Neuronal stem cell (in vitro differentiated cells): ENCODE data around the gene PLA2G2E.

ENCODE experiments used
- DNase-seq: peaks from one replicate; pipeline ENCODE4 v3.0.0-alpha.2; 2013; ENCODE audit warnings: low spot score
- H2AFZ ChIP-seq: one replicate; pipeline ENCODE4 v1.6.1; 2013; ENCODE audit warnings: mild to moderate bottlenecking, low read length, inconsistent platforms
- H2AK5ac ChIP-seq: 2 replicates; pipeline ENCODE4 v1.6.1; 2013; ENCODE audit warnings: low read depth, mild to moderate bottlenecking, inconsistent platforms, low read length, moderate library complexity, mixed read lengths
- H2BK120ac ChIP-seq: 2 replicates; pipeline ENCODE4 v1.6.1; 2013; ENCODE audit warnings: low read depth, mild to moderate bottlenecking, inconsistent platforms, low read length, moderate library complexity, mixed read lengths
- H2BK12ac ChIP-seq: one replicate; pipeline ENCODE4 v1.6.1; 2013; ENCODE audit warnings: low read length, inconsistent platforms
- H2BK15ac ChIP-seq: 2 replicates; pipeline ENCODE4 v1.6.1; 2013; ENCODE audit warnings: mild to moderate bottlenecking, low read length, inconsistent platforms, mixed read lengths
- H2BK5ac ChIP-seq: one replicate; pipeline ENCODE4 v1.6.1; 2013; ENCODE audit warnings: inconsistent platforms, mild to moderate bottlenecking, low read length, moderate library complexity
- H3K14ac ChIP-seq: one replicate; pipeline ENCODE4 v1.6.1; 2013; ENCODE audit warnings: low read length, inconsistent platforms
- H3K18ac ChIP-seq: 2 replicates; pipeline ENCODE4 v1.6.1; 2013; ENCODE audit warnings: low read length, inconsistent platforms
- H3K23ac ChIP-seq: 2 replicates; pipeline ENCODE4 v1.6.1; 2013; ENCODE audit warnings: low read depth, mild to moderate bottlenecking, mixed read lengths, low read length, inconsistent platforms; ENCODE audit not compliant: poor library complexity
- H3K27ac ChIP-seq: replicated peaks from 3 replicates; pipeline ENCODE4 v1.5.1; 2013; ENCODE audit warnings: low read length, inconsistent platforms
- H3K27me3 ChIP-seq, 3 experiments: 2 replicates each; pipeline ENCODE4 v1.6.1; 2013; ENCODE audit warnings: low read length in 3 of 3, mild to moderate bottlenecking in 2 of 3, inconsistent platforms in 1 of 3, low read depth in 1 of 3, mixed read lengths in 1 of 3, moderate library complexity in 1 of 3; ENCODE audit not compliant: control insufficient read depth in 3 of 3, insufficient read depth in 3 of 3
- H3K36me3 ChIP-seq, 2 donors: replicated peaks in 1 of 2; 2 replicates each; pipeline ENCODE4 v1.6.1; 2013; ENCODE audit warnings: low read length in 2 of 2; ENCODE audit not compliant: control insufficient read depth in 2 of 2, insufficient read depth in 2 of 2
- H3K4ac ChIP-seq: 2 replicates; pipeline ENCODE4 v1.6.1; 2013; ENCODE audit warnings: inconsistent platforms, mild to moderate bottlenecking, low read length, moderate library complexity
- H3K4me1 ChIP-seq, 2 donors: 1 replicate in 1 of 2; 2 replicates in 1 of 2; pipeline ENCODE4 v1.6.1; 2013; ENCODE audit warnings: low read length in 2 of 2, low read depth in 1 of 2; ENCODE audit not compliant: control insufficient read depth in 2 of 2, insufficient read depth in 1 of 2
- H3K4me2 ChIP-seq: one replicate; pipeline ENCODE4 v1.6.1; 2013; ENCODE audit warnings: mild to moderate bottlenecking, low read length, inconsistent platforms; ENCODE audit not compliant: insufficient read depth, poor library complexity, severe bottlenecking
- H3K4me3 ChIP-seq, 2 donors: 2 replicates each; pipeline ENCODE4 v1.5.1; 2013; ENCODE audit warnings: low read length in 2 of 2, mild to moderate bottlenecking in 2 of 2, inconsistent platforms in 1 of 2, moderate library complexity in 1 of 2
- H3K79me1 ChIP-seq: one replicate; pipeline ENCODE4 v1.6.1; 2013; ENCODE audit warnings: low read depth, mild to moderate bottlenecking, inconsistent platforms, low read length, moderate library complexity
- H3K9ac ChIP-seq: one replicate; pipeline ENCODE4 v1.6.1; 2013; ENCODE audit warnings: mild to moderate bottlenecking, low read depth, low read length, inconsistent platforms; ENCODE audit not compliant: poor library complexity
- H3K9me3 ChIP-seq, 2 donors: replicated peaks in 1 of 2; 2 replicates each; pipeline versions ENCODE3 to v1.6.1; 2013; ENCODE audit warnings: low read length in 2 of 2, mild to moderate bottlenecking in 2 of 2, inconsistent platforms in 1 of 2, low read depth in 1 of 2, mixed read lengths in 1 of 2, moderate library complexity in 1 of 2; ENCODE audit not compliant: control insufficient read depth in 2 of 2, insufficient read depth in 1 of 2
- H4K8ac ChIP-seq: one replicate; pipeline ENCODE4 v1.6.1; 2013; ENCODE audit warnings: low read depth, mild to moderate bottlenecking, inconsistent platforms, low read length, moderate library complexity
- H4K91ac ChIP-seq: one replicate; pipeline ENCODE4 v1.6.1; 2013; ENCODE audit warnings: low read length, low read depth, mild to moderate bottlenecking, inconsistent platforms; ENCODE audit not compliant: poor library complexity
- WGBS, 2 donors: extraction: QIAGEN DNeasy Blood & Tissue Kit; methylation state at CpG; one replicate each; pipeline ENCODE4 v1.1.7; 2013; ENCODE audit warnings: missing lambda C conversion rate in 2 of 2, mixed read lengths in 1 of 2; ENCODE audit not compliant: insufficient read length in 2 of 2, insufficient replicate concordance in 1 of 2; ENCODE audit errors: extremely low coverage in 2 of 2; 5-methylcytosine and 5-hydroxymethylcytosine counted together

Gene PLA2G2E

DNA sequence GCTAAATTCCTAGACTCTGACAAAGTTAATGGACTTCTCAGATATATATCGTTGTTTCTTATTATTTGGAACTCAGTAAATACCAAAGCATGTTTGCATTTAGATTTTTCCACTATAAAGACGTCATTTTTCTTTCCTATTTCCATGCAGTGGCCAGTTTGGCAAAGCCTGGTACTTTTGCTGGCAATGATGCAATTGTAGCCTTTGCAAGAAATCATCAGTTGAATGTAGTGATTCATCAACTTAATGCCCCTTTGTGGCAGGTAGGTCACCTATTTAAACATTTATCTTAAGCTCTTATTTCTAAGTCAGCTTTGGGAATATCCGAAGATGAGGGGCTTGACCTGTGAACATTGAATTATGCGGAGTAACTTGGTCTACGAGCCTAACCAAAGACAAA lies 29.2 kb downstream of the PLA2G2E start:
- no peak overlapping the region for H4K8ac ChIP-seq
- no peaks in the 10 kb centered on the region for H3K4me1 ChIP-seq
- H3K27ac ChIP-seq, result no peak overlapping the region
- WGBS, 2 donors, result no CpG with 5 or more reads among the region's 5 CpGs
- H2BK120ac ChIP-seq, result no peak overlapping the region
- no peak overlapping the region for H3K14ac ChIP-seq
- no peak overlapping the region for H2BK5ac ChIP-seq
- DNase-seq, result no peak
- no peak overlapping the region for H3K4me3 ChIP-seq
- no peaks in the 10 kb centered on the region for H3K79me1 ChIP-seq
- H4K91ac ChIP-seq, result no peak overlapping the region
- no peak overlapping the region for H3K4ac ChIP-seq
- no peak overlapping the region for H3K23ac ChIP-seq
- H3K18ac ChIP-seq, result no peak overlapping the region
- H3K9me3 ChIP-seq, result no peaks in the 10 kb centered on the region
- H2BK15ac ChIP-seq, result no peak overlapping the region
- no peak overlapping the region for H2AFZ ChIP-seq
- H3K27me3 ChIP-seq, result no peaks in the 10 kb centered on the region
- H3K4me2 ChIP-seq, result no peak overlapping the region
- no peak overlapping the region for H2BK12ac ChIP-seq
- peaks cover 29 to 96% of the 10 kb centered on the region in 2 donors for H3K36me3 ChIP-seq
- H3K9ac ChIP-seq, result no peak overlapping the region
- no peak overlapping the region for H2AK5ac ChIP-seq

GRCh38 chr1:19893687-19894086 lies 29.7 kb downstream of the PLA2G2E start:
- H3K9ac ChIP-seq, result no peak overlapping the region
- no peak overlapping the region for H4K91ac ChIP-seq
- DNase-seq, result no peak
- H3K14ac ChIP-seq, result no peak overlapping the region
- no peak overlapping the region for H3K27ac ChIP-seq
- no peak overlapping the region for H3K23ac ChIP-seq
- H3K4me3 ChIP-seq, result no peak overlapping the region
- no peak overlapping the region for H2BK120ac ChIP-seq
- H3K4ac ChIP-seq, result no peak overlapping the region
- no peak overlapping the region for H3K18ac ChIP-seq
- H2BK5ac ChIP-seq, result no peak overlapping the region
- H3K79me1 ChIP-seq, result no peaks in the 10 kb centered on the region
- no peaks in the 10 kb centered on the region for H3K4me1 ChIP-seq
- H3K9me3 ChIP-seq, result no peaks in the 10 kb centered on the region
- no peak overlapping the region for H2AFZ ChIP-seq
- WGBS, 2 donors, result no CpG with 5 or more reads among the region's 3 CpGs
- no peak overlapping the region for H4K8ac ChIP-seq
- peaks cover 26 to 90% of the 10 kb centered on the region in 2 donors for H3K36me3 ChIP-seq
- no peak overlapping the region for H2BK12ac ChIP-seq
- no peak overlapping the region for H3K4me2 ChIP-seq
- H3K27me3 ChIP-seq, result no peaks in the 10 kb centered on the region
- no peak overlapping the region for H2AK5ac ChIP-seq
- H2BK15ac ChIP-seq, result no peak overlapping the region

DNA sequence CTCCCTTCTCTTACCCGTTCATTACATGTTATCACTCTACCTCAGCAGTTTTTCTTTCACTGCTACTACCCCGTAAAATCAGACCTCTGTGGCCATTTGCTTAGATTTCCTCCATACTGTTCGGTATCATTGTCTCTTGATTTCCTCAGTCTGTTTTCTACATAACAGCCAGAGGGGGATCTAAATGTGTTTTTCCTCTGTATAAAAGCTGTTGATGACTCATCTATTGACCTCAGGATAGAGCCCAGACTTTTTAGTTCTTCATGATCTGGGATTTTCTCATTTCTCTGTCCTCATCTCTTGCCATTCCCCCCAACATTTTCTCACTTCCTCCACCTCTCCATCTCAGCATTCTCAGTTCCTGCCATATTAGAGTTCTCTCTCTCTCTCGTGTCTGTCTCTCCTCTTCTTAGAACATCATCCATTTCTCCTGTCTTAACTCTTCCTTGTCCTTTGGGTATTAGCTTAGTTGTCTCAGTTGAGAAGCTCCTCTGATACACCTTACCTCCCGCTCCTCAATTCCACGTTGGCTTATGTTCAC lies 30.7 kb downstream of the PLA2G2E start:
- Histone ChIP-seq H2BK15ac (no peak overlapping the region), H4K8ac (no peak overlapping the region), H3K9ac (no peak overlapping the region), H3K14ac (no peak overlapping the region), H3K9me3 (no peaks in the 10 kb centered on the region), H2AFZ (no peak overlapping the region), H3K4me1 (no peaks in the 10 kb centered on the region), H3K27ac (no peak overlapping the region), H3K18ac (no peak overlapping the region), H3K4me3 (no peak overlapping the region), H2BK12ac (no peak overlapping the region), H3K4me2 (no peak overlapping the region), H3K79me1 (no peaks in the 10 kb centered on the region), H3K27me3 (no peaks in the 10 kb centered on the region), H3K4ac (no peak overlapping the region), H3K23ac (no peak overlapping the region), H2BK5ac (no peak overlapping the region), H2BK120ac (no peak overlapping the region), H2AK5ac (no peak overlapping the region), H3K36me3 (peaks cover 27 to 88% of the 10 kb centered on the region in 2 donors), H4K91ac (no peak overlapping the region)
- WGBS, 2 donors, result no CpG with 5 or more reads among the region's 6 CpGs
- no peak for DNase-seq

DNA sequence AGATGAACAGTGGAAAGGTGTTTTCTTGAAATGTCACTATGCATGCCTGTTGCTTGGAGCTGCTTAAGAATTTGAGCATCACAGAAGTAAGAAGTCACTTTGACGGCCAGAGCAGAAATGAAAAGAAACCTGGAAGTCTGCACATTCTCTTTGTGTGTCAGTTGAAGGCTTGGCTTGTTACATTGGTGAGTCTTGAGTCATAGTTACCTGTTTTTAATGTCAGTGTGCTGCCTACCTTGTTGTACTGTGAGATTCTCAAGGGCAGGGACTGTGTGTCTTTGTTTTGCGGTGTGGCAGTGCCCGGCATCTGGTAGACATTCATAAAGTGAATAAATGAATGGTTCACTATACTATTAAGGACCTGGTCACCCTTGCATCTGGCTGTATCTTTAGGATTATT lies 31.3 kb downstream of the PLA2G2E start:
- Histone ChIP-seq H3K9ac (no peak overlapping the region), H3K4me3 (no peak overlapping the region), H4K8ac (no peak overlapping the region), H3K4ac (no peak overlapping the region), H4K91ac (no peak overlapping the region), H2BK12ac (no peak overlapping the region), H3K9me3 (no peaks in the 10 kb centered on the region), H3K4me2 (no peak overlapping the region), H3K23ac (no peak overlapping the region), H3K4me1 (no peaks in the 10 kb centered on the region), H3K27ac (no peak overlapping the region), H2BK15ac (no peak overlapping the region), H2AFZ (no peak overlapping the region), H3K14ac (no peak overlapping the region), H3K79me1 (peaks cover 2% of the 10 kb centered on the region), H3K27me3 (no peaks in the 10 kb centered on the region), H3K36me3 (peaks cover 23 to 88% of the 10 kb centered on the region in 2 donors), H2BK5ac (no peak overlapping the region), H2BK120ac (no peak overlapping the region), H2AK5ac (no peak overlapping the region), H3K18ac (no peak overlapping the region)
- WGBS, 2 donors, result no CpG with 5 or more reads among the region's 3 CpGs
- DNase-seq, result no peak
